ENCODE measurements around the gene NHLRC4. TPM values are rescaled to one million over a fixed set of nuclear protein-coding genes. Genes with fewer than 3 reads are reported as not detected.
A peak's percentile ranks its signal among the peaks of the same experiment; 100 is the strongest.

The NHLRC4 gene
- total RNA-seq, 4 donors from 2014 or later: 0.47 to 2.9 (median 0.87) TPM

DNA sequence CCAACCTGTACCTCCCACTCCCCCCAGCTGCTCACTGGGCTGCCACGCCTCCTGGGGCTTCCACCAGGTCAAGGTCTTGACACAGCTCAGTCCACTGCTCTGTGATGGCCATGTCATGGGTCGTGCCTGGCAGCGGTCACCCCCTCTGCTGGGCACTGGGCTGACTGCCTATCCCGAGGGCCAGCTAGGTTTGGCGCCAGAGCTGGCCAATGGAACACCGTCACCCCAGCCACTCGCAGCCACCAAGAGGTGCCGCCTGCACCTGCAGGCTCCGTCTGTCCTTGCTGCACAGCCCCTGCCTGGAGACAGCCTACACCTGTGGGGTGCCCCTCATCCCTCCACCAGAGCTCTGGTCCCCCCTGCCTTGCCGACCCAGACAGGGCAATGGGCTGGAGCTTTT lies 18.5 kb downstream of the NHLRC4 start:
- Histone ChIP-seq H3K27ac (no peak overlapping the region), H3K36me3 (peaks cover 0 to 24% of the 10 kb centered on the region in 2 donors), H3K4me3 (no peak overlapping the region), H3K9me3 (no peaks in the 10 kb centered on the region), H3K4me1 (peaks cover 0 to 29% (median 13%) of the 10 kb centered on the region in 3 donors), H3K27me3 (peaks cover 11% of the 10 kb centered on the region)
- no peak for ATAC-seq
- WGBS, 2 donors (ENCODE audit: low coverage in 1 of 2): 17% methylated on average over 1 of the region's 10 CpGs; no CpG with 5 or more reads in 1 of the 2 donors
- TF ChIP-seq POLR2AphosphoS5 (IDR thresholded peaks at IDR 0.05) (no peak), EP300 (IDR thresholded peaks at IDR 0.05) (no peak), POLR2A (IDR thresholded peaks at IDR 0.05) (no peak)
- TF ChIP-seq, protein P1, sequence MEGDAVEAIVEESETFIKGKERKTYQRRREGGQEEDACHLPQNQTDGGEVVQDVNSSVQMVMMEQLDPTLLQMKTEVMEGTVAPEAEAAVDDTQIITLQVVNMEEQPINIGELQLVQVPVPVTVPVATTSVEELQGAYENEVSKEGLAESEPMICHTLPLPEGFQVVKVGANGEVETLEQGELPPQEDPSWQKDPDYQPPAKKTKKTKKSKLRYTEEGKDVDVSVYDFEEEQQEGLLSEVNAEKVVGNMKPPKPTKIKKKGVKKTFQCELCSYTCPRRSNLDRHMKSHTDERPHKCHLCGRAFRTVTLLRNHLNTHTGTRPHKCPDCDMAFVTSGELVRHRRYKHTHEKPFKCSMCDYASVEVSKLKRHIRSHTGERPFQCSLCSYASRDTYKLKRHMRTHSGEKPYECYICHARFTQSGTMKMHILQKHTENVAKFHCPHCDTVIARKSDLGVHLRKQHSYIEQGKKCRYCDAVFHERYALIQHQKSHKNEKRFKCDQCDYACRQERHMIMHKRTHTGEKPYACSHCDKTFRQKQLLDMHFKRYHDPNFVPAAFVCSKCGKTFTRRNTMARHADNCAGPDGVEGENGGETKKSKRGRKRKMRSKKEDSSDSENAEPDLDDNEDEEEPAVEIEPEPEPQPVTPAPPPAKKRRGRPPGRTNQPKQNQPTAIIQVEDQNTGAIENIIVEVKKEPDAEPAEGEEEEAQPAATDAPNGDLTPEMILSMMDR (IDR thresholded peaks at IDR 0.05): no peak

DNA sequence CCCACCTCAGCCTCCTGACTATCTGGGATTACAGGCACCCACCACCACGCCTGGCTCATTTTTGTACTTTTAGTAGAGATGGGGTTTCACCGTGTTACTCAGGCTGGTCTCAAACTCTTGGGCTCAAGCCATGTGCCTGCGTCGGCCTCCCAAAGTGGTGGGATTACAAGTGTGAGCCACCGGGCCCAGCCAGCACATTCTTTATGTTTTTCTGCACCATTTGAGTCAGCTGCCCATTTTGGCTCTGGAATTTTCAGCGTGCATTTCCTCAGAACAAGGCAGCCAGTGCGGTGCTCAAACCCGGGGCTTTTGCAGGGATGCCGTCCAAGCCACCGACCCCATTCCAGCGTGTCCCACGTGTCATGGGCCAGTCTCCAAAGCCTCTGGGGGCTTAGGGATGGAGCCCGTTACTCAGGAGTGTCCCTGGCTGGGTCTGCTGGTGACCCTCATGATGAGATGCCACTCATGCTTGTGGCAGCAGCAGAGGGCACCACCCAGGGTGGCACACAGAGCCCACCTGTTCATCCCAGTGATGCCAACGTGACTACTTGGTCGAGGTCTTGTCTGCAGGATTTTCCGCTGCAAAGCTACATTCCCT lies 19.3 kb downstream of the NHLRC4 start:
- Histone ChIP-seq H3K9me3 (no peaks in the 10 kb centered on the region), H3K27ac (no peak overlapping the region), H3K4me3 (no peak overlapping the region), H3K27me3 (peaks cover 11% of the 10 kb centered on the region), H3K36me3 (peaks cover 0 to 17% of the 10 kb centered on the region in 2 donors), H3K4me1 (peaks cover 0 to 37% (median 18%) of the 10 kb centered on the region in 3 donors)
- ATAC-seq: no peak
- WGBS, 2 donors (ENCODE audit: low coverage in 1 of 2): 9 to 57% methylated on average over 6 to 12 of the region's 16 CpGs
- TF ChIP-seq, protein P1 (IDR thresholded peaks at IDR 0.05): no peak
- TF ChIP-seq EP300 (IDR thresholded peaks at IDR 0.05): no peak
- TF ChIP-seq POLR2AphosphoS5 (IDR thresholded peaks at IDR 0.05): no peak
- TF ChIP-seq POLR2A (IDR thresholded peaks at IDR 0.05): no peak

DNA sequence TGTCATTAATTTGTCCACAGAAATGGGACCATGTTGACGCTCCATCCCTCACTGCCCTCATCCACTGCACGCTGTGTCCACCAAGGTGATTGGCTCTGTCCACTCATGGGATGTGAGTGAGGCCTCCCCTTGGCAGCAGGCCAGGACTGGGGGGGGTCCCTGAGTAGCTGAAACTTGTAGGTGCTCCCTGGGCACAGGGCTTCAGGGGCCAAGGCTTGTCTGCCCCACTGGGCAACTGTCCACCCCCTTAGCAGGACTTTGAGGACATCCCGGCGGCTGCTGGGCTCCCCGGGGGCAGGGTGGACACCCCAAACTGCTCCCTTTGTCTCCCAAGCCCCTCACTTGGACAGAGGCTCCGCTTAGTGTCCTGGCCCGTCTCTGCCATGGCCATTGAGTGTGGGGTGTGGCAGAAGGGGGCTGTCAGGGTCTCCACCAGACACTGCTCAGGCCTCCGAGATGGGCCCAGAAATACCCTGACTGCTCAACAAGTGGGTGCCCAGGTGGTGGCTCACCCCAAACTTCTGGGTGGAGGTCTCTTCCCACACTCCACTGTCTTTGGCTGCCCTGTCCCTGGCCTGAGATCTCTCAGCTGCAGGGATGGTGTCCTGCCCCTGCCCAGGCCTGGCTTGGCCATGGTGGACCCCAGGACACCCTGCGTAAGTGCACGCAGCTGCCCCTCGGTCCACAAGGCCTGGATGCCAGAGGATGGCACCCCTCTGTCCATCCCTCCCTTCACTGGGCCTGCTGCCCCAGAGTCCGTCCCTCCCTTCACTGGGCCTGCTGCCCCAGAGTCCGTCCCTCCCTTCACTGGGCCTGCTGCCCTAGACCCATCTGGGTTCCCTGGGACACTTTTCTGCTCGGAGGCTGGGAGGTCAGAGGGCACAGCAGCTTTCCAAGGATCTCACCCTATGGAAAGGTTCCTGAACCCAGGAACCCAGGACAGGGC lies 20.1 kb downstream of the NHLRC4 start:
- 62% methylated on average over 3 of the region's 14 CpGs; no CpG with 5 or more reads in 1 of the 2 donors for WGBS, 2 donors (ENCODE audit: low coverage in 1 of 2)
- Histone ChIP-seq H3K27me3 (peaks cover 11% of the 10 kb centered on the region), H3K36me3 (peaks cover 0 to 13% of the 10 kb centered on the region in 2 donors), H3K4me3 (no peak overlapping the region), H3K9me3 (no peaks in the 10 kb centered on the region), H3K27ac (peak overlapping the region in 1 of 4 donors; percentile 21), H3K4me1 (peaks cover 0 to 45% (median 18%) of the 10 kb centered on the region in 3 donors)
- ATAC-seq: no peak
- TF ChIP-seq POLR2AphosphoS5 (IDR thresholded peaks at IDR 0.05) (no peak), POLR2A (IDR thresholded peaks at IDR 0.05) (no peak), EP300 (IDR thresholded peaks at IDR 0.05) (no peak)
- TF ChIP-seq, protein P1 (IDR thresholded peaks at IDR 0.05): no peak

DNA sequence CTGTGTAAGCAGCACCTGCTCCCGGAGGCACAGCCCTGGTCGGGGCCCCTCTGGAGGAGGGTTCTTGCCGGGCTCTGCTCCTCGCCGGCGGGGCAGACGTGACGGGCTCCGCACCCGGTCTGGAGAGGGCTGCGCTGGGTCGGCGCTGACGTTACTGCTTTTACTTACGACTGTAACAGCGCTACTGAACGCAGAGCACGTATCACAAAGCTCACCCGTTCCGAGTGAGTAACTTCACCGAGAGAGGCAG lies 21.8 kb downstream of the NHLRC4 start:
- no peak for ATAC-seq
- H3K36me3 ChIP-seq: peaks cover 0 to 8% of the 10 kb centered on the region in 2 donors
- H3K9me3 ChIP-seq: no peaks in the 10 kb centered on the region
- peak overlapping the region; percentile 64 to 96 for H3K4me3 ChIP-seq
- peak overlapping the region; percentile 87 to 99 (median 92) for H3K27ac ChIP-seq
- no CpG with 5 or more reads among the region's 21 CpGs for WGBS, 2 donors (ENCODE audit: low coverage in 1 of 2)
- TF ChIP-seq, protein P1 (IDR thresholded peaks at IDR 0.05): no peak
- TF ChIP-seq POLR2AphosphoS5 (IDR thresholded peaks at IDR 0.05) (peak; percentile 28), POLR2A (IDR thresholded peaks at IDR 0.05) (no peak), EP300 (IDR thresholded peaks at IDR 0.05) (no peak)
- peaks cover 11% of the 10 kb centered on the region for H3K27me3 ChIP-seq
- peaks cover 0 to 61% (median 18%) of the 10 kb centered on the region in 3 donors for H3K4me1 ChIP-seq
